Stimulated activated naive CD4-positive, alpha-beta T cell (primary cell): ENCODE results near the gene SST.
"Not testable (repeated sequence)": the region's sequence is repeated elsewhere in the genome, so short reads cannot be mapped to it uniquely, and the experiment has no call there.

Experiments
- DNase-seq, 6 experiments: peaks; one replicate each; lab custom pipeline; 2025; lab: John Stamatoyannopoulos, UW

Gene SST

DNA sequence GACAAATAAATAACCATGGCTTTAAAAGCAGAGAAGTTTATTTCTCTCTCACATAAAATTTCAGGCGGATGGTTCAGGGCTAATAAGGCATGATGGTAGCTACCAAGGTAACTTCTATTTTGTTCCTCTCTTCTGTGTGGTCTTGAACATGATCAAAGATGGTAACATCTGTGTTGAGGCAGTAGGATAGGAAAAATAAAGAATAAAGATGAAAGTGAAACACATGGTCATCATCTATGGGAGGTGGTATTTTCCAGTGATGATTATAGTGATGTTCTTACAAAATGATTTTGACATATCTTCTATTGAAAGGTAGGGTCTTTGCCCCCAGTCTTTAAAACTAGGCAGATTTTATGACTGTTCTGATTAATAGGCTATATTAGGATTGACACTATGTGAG, 14.2 kb upstream of the SST start:
- no peak for DNase-seq

DNA sequence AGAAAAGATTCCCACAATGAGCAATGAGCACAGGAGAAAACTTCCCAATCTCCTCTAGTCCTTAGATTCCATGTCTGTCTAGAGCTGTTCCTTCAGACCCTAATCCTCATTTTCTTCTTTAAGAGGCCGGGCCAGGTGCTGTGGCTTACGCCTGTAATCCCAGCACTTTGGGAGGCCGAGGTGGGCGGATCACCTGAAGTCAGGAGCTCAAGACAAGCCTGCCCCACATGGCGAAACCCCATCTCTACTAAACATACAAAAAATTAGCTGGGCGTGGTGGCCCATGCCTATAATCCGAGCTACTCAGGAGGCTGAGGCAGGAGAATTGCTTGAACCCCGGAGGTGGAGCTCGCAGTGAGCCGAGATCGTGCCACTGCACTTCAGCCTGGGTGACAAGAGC, 11.6 kb upstream of the SST start:
- DNase-seq: not testable (repeated sequence)

DNA sequence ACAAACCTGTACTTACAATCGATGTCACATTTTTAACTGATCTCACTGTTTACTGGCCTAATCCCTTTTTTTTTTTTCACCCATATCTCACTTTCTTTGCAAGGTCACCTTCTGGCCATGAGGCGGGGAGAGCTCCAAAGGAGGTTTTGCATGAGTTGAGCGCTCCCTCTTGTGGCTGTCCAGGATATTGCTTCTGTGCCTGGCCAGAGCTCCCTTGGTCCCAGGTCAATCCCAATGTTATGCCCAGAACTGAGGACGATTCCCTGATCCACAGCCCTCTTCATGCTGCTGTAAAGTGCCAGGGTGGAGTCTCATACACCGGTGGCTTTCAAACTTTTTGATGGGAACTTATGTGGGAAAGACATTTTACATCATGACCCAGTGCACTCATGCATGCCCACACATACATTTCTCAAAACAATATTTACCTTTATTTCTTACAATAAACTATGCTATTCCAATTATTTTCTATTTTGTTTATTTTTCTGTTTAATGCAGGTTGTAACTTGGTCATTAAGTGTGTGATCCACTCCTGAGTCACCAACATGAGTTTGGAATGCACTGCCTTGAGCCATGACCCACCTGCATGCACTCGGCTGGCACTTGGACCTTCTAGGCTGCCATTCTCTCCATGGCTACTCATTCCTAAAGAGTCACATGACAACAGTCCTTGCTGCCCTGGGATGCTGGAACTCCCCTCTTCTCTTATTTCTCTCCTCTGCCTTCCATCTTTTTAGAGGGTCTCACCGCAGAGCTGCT, 9.6 kb upstream of the SST start:
- DNase-seq: peak; percentile 20 to 55 (median 42)

DNA sequence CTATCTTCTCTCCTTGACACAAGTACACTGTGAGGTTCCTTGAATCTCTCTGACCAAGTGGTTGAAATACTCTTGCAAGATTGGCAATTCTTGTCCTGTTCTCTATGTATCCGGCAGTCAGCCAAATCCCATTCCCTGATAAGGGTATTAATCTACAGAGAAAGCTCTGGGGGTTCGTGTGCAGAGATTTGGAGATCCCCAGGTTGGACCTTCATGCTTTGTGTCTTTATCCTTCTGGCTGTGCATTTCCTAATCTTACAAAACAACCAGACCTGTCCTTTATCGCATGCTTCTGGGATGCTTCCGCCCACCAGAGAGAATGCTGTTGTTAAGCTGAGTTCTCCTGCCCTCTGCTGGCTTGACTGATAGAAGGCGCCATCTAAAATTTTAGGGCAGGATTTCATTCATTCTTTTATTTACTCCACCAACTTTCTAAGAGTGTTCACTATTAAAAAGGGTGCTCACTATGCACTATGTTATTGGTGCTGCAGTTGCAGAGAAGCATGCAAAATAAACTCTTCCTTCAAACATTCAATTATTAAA, 8.6 kb upstream of the SST start:
- DNase-seq: peak in 2 of 6 experiments; percentile 1 to 7

- no peak for DNase-seq
These were observed 7.4 kb upstream of the SST start for GRCh38 chr3:187677604-187678003.

- no peak for DNase-seq
These were observed 2.8 kb upstream of the SST start for GRCh38 chr3:187673012-187673411.

- DNase-seq: no peak
These were observed 2.7 kb downstream of the SST start for GRCh38 chr3:187667526-187667925.

GRCh38 chr3:187665764-187666402, 4.3 kb downstream of the SST start:
- no peak for DNase-seq

- DNase-seq: no peak
These were observed 5.2 kb downstream of the SST start for GRCh38 chr3:187665010-187665409.

DNA sequence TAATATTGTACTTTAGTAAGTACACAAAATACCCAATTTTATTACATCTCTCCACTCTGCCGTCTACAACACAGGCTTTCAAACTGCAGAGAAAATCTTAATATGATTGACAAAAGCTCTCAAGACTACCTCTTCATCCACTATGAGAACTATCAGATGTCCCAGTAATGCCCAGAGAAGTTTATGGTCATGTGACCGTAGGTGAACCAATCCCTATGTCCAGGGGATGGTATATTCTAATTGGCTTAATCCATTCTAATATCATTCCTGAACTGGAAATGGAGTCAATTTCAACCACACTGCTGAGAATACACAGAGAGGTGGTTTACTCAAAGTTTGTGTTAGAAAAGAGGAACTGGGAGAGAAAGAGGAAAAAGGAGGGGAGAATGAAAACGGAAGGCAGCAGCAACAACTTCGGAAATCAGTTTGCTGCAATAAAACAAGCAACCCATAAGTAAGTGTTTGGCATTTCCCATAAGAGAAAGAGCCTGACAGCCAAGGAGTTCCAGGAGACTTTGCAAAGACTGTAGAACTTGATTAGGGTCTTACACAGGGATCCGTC, 7.3 kb downstream of the SST start:
- no peak for DNase-seq

DNA sequence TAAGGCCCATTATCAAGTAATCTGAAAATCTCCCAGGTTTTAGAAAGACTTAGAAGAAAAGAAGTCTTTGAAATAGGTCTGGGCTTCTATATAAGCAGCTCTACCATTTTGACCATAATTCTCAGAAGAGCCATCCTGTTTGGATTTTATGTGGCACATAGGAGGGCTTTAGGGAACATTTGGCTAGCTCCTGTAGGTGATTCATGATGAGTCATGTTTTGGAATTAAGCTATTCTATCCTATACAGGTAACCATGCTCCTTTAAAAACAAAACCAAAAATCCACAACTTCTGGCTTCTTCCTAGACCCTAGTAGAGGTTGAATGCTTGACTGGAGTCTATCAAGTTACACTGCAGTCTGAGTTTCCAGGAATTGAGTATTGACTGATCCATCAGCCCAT, 8.9 kb downstream of the SST start:
- no peak for DNase-seq

- DNase-seq: no peak
These were observed 18.9 kb downstream of the SST start for GRCh38 chr3:187651282-187651681.

GRCh38 chr3:187648177-187648576, 22.0 kb downstream of the SST start:
- DNase-seq: no peak

GRCh38 chr3:187646906-187647660, 23.1 kb downstream of the SST start:
- no peak for DNase-seq

GRCh38 chr3:187645379-187645778, 24.8 kb downstream of the SST start:
- not testable (repeated sequence) for DNase-seq

- DNase-seq: no peak
These were observed 27.3 kb downstream of the SST start for GRCh38 chr3:187642861-187643260.

DNA sequence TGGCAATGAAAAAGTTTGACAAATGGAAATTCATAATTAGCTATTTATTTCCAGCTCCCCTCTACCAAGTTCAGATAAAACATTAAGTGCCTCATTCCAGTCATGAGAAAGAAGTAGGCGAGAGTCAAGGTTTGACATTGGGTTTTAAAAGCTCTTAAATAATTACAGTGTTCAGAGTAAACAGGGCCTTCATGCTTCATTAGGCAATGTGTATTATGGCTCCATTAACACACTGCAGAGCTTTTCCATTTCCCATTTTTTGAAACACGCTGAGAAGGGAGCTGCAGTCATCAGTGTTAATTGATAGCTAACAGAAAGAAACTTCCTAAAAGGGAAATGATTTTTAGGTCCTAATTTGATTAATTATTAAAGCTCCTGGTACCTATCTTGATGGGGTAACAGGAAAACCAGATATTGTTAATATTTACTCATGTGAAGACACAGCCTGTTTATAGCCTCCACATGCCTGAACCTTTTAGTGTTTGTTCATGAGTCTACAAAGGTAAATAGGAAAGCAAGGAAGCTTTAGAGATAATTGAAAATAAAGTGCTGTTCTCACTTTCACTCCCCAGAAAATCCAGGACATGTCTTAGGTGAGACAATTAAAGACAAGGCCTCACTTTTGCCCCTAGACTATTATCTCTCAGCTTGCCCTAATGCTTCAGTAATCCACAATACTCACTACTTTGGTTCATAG, 28.7 kb downstream of the SST start:
- no peak for DNase-seq

DNA sequence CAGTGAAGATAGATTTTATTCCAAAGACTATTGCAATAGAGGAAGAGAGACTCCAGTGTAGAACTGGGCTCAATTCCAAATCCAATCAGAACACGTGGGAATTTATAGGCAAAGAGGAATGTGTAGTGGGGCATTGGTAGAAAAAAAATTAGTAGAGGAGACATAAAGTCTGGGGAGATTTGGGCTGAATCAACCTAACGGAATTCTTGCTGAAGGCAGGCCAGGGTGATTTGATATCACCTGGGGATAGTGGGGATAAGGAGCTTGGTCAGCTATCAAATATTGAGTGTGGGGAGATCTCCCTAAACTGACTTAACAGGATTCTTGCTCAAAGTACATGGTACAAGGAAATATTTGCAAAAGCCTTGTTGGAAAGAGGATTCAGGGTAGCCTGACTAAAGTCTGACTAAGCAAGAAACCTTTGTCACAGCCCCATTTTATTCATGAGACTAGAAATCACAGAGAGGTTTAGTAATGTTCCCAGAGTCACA, 29.6 kb downstream of the SST start:
- no peak for DNase-seq

DNA sequence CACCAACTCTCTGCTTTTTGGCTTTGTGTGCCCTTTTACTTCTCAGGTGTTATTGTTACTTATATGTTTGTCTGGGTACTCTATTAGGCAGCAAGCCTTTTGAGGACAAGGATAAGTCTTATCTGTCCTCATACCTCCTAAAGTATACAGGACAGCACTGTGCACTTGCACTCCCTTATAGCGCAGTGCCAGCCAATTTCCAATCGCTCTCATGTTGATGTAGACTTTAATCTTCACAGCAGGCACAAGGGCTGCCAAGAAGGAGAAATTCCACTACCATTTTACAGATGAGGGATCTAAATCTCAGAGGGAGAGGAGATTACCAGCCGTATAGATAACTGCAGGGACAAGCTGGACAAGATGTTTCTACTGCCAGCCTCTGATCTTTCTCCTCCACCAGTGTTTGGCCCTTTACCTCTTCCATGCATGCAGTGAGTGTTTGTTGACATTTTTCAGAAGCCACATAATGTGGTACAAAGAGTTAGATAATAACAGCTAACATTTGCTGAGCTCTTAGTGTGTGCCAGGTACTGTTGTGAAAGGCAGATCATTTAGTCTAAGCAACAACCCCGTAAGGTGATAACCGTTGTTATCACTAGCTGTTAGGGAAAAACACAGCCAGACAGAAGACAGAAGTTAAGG, 30.1 kb downstream of the SST start:
- no peak for DNase-seq

DNA sequence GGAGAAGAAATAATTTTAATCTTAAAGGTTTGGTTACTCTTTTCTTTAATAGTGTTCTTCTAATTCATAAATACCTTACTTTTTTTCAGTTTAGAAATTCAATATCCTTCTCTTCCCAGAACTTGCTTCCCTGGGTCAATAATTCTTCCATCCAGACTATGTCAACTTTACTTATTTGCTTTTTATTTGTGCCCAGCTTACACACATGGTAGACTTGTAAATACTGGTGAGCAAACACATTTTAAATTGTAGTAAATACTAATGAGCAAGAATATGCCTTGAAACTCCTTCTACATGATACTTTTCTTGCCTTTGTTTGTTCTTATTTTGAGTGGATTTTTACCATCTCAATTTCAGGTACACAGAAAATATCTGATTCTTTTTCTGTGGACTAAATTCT, 33.7 kb downstream of the SST start:
- no peak for DNase-seq

GRCh38 chr3:187630404-187630803, 39.8 kb downstream of the SST start:
- DNase-seq: no peak
